ENCODE results near the gene RPRM.
"Not testable (repeated sequence)": the region's sequence is repeated elsewhere in the genome, so short reads cannot be mapped to it uniquely, and the experiment has no call there.

Gene RPRM

DNA sequence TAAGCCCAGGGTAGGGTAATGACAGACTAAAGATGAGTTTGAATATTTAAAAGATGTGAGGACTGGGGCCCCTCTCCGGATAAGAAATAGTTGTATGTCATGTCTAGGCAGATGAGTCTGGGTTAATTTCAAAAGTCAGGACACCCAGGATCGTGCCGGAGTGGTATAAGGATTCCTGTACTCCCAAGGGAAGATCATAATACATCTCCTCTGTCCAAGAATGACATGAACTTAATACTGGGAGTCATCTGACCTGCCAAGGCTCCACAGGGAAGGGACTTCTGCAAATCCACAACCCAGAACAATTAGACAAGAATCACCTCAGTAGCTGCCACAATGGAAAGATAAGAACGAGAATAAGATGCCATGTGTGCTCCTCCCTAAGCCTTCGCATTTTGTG is 17.1 kb downstream of the RPRM start:
- H3K4me3 ChIP-seq (ENCODE audit: low read depth, low read length) = no peak overlapping the region
- TF ChIP-seq CTCF (conservative IDR thresholded peaks at IDR 0.05; ENCODE audit: low read depth, low read length) = no peak
- DNase-seq (ENCODE audit: low read depth) = no peak

DNA sequence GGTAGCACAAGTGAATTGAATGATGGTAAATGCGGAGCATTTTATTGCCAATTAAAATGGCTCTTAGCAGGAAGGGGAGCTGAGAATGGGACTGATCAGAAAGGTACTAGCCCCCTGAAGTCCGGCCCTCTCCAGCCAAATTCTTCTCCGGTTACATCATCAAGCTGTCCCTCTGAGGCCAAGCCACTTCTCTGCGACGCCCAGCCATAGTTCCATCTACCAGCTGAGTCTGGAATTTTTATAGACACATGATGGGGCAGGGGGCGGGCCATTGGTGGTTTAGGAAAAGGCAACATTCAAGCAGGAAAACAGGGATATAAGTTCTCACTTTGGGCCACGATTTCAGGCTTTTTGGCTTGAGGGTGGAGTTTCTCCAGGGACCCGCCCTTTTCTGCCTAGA is 22.7 kb downstream of the RPRM start:
- no peak for TF ChIP-seq CTCF (conservative IDR thresholded peaks at IDR 0.05; ENCODE audit: low read depth, low read length)
- DNase-seq (ENCODE audit: low read depth) = no peak
- H3K4me3 ChIP-seq (ENCODE audit: low read depth, low read length) = no peak overlapping the region

GRCh38 chr2:153455403-153455802 is 23.2 kb downstream of the RPRM start:
- DNase-seq (ENCODE audit: low read depth) = no peak
- no peak overlapping the region for H3K4me3 ChIP-seq (ENCODE audit: low read depth, low read length)
- TF ChIP-seq CTCF (conservative IDR thresholded peaks at IDR 0.05; ENCODE audit: low read depth, low read length) = no peak

DNA sequence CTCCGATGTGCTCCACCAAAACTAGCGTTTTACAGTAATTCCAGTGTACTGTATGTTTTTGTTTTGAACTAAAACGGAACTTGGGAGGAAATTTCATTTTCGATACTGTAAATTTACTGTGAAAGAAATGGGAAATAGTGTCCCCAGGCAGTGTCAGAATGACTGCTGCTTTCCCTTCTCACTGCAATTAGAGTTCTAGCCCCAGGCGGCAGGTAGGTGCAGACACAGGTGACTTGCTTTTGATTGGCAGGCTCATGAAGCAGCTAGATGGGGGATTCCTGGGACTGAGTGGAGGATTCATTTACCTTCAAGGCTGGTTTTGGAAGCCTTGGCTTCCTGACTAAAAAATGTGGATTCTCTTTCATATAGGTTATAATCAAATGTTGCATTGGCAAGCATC is 27.0 kb downstream of the RPRM start:
- TF ChIP-seq CTCF (conservative IDR thresholded peaks at IDR 0.05; ENCODE audit: low read depth, low read length) = no peak
- no peak for DNase-seq (ENCODE audit: low read depth)
- no peak overlapping the region for H3K4me3 ChIP-seq (ENCODE audit: low read depth, low read length)

DNA sequence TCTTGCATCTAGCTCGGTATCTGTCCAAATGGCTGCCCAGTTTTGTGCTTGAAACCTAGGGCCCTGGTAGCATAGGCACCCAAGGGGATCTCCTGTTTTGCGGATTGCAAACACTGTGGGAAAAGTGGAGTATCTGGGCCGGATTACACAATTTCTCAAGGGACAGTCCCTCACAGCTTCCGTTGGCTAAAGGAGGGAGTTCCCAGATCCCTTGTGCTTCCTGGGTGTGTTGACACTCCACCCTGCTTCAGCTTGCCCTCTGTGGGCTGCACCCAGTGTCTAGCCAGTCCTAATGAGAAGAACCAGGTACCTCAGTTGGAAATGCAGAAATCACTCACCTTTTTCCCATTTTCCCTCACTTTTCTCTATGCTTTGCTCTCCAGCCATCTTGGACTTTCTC is 35.5 kb downstream of the RPRM start:
- DNase-seq (ENCODE audit: low read depth) = no peak
- no peak overlapping the region for H3K4me3 ChIP-seq (ENCODE audit: low read depth, low read length)
- no peak for TF ChIP-seq CTCF (conservative IDR thresholded peaks at IDR 0.05; ENCODE audit: low read depth, low read length)

DNA sequence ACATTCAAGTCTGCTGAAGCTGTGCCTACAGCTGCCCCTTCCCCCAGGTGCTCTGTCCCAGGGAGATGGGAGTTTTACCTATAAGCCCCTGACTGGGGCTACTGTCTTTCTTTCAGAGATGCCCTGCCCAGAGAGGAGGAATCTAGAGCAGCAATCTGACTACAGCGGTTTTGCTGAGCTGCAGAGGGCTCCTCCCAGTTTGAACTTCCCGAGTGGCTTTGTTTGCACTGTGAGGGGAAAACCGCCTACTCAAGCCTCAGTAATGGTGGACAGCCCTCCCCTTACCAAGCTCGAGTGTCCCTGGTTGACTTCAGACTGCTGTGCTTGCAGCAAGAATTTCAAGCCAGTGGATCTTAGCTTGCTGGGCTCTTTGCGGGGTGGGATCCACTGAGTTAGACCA is 35.9 kb downstream of the RPRM start:
- DNase-seq (ENCODE audit: low read depth); H3K4me3 ChIP-seq (ENCODE audit: low read depth, low read length): not testable (repeated sequence)

DNA sequence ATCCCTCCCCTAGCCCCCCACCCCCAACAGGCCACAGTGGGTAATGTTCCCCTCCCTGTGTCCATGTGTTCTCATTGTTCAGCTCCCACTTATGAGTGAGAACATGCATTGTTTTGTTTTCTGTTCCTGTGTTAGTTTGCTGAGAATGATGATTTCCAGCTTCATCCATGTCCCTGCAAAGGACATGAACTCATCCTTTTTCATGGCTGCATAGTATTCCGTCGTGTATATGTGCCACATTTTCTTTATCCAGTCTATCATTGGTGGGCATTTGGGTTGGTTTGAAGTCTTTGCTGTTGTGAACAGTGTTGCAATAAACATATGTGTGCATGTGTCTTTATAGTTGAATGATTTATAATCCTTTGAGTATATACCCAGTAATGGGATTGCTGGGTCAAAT is 38.5 kb downstream of the RPRM start:
- not testable (repeated sequence) for H3K4me3 ChIP-seq (ENCODE audit: low read depth, low read length); DNase-seq (ENCODE audit: low read depth)

DNA sequence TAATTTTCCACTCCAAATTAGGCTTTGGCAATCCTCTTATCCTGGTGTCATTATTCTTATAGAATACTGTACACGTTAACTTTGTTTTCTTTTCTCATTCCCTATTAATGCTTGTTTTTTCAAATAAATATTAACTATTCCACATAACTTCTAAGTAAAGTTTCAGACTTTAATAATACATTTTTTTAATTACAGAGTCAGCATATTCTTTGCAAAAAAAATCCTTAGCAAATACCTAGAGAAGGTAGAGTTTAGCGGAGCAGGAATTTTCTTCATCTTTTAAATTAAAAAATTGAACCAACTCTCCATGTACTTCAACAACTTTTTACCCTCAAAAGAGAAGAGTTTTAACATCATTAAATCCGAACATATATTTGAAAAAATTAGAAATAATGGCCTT is 45.2 kb downstream of the RPRM start:
- DNase-seq (ENCODE audit: low read depth) = no peak
- H3K4me3 ChIP-seq (ENCODE audit: low read depth, low read length) = no peak overlapping the region
- no peak for TF ChIP-seq CTCF (conservative IDR thresholded peaks at IDR 0.05; ENCODE audit: low read depth, low read length)

Data from choroid plexus epithelial cell (primary cell).